IgD-negative memory B cell (primary cell): Measurements from ENCODE around the gene CHERP. TPM values are rescaled to one million over a fixed set of nuclear protein-coding genes. Genes with fewer than 3 reads are reported as not detected.
A peak's percentile ranks its signal among the peaks of the same experiment; 100 is the strongest.

Source experiments
- H3K27ac Mint-ChIP-seq, 3 donors: one replicate each; pipeline ENCODE4 v1.8.0; 2020 to 2022; ENCODE audit warnings: mild to moderate bottlenecking in 3 of 3, mixed read lengths in 3 of 3, moderate library complexity in 1 of 3
- H3K27me3 Mint-ChIP-seq: one replicate; pipeline ENCODE4 v1.8.0; 2021; ENCODE audit warnings: mixed read lengths
- H3K36me3 Mint-ChIP-seq: one replicate; pipeline ENCODE4 v1.8.0; 2020; ENCODE audit warnings: mild to moderate bottlenecking, mixed read lengths
- H3K4me1 Mint-ChIP-seq, 3 donors: one replicate each; pipeline ENCODE4 v1.8.0; 2020 to 2022; ENCODE audit warnings: mixed read lengths in 3 of 3, mild to moderate bottlenecking in 1 of 3
- H3K4me3 Mint-ChIP-seq, 4 donors: one replicate each; pipeline ENCODE4 v1.8.0; 2020 to 2022; ENCODE audit warnings: mild to moderate bottlenecking in 4 of 4, mixed read lengths in 4 of 4, moderate library complexity in 3 of 4
- H3K9me3 Mint-ChIP-seq, 3 donors: one replicate each; pipeline ENCODE4 v1.8.0; 2020 to 2021; ENCODE audit warnings: mixed read lengths in 3 of 3, mild to moderate bottlenecking in 1 of 3
- polyA plus RNA-seq: library from polyadenylated mRNA; unstranded; fragments of 300-500 nt; fragmentation: Illumina TruSeq; gene quantifications from one replicate; pipeline ENCODE4 v1.2.3, GENCODE V29; 2021

Gene CHERP, protein sequence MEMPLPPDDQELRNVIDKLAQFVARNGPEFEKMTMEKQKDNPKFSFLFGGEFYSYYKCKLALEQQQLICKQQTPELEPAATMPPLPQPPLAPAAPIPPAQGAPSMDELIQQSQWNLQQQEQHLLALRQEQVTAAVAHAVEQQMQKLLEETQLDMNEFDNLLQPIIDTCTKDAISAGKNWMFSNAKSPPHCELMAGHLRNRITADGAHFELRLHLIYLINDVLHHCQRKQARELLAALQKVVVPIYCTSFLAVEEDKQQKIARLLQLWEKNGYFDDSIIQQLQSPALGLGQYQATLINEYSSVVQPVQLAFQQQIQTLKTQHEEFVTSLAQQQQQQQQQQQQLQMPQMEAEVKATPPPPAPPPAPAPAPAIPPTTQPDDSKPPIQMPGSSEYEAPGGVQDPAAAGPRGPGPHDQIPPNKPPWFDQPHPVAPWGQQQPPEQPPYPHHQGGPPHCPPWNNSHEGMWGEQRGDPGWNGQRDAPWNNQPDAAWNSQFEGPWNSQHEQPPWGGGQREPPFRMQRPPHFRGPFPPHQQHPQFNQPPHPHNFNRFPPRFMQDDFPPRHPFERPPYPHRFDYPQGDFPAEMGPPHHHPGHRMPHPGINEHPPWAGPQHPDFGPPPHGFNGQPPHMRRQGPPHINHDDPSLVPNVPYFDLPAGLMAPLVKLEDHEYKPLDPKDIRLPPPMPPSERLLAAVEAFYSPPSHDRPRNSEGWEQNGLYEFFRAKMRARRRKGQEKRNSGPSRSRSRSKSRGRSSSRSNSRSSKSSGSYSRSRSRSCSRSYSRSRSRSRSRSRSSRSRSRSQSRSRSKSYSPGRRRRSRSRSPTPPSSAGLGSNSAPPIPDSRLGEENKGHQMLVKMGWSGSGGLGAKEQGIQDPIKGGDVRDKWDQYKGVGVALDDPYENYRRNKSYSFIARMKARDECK
- 25.8 TPM for polyA plus RNA-seq

DNA sequence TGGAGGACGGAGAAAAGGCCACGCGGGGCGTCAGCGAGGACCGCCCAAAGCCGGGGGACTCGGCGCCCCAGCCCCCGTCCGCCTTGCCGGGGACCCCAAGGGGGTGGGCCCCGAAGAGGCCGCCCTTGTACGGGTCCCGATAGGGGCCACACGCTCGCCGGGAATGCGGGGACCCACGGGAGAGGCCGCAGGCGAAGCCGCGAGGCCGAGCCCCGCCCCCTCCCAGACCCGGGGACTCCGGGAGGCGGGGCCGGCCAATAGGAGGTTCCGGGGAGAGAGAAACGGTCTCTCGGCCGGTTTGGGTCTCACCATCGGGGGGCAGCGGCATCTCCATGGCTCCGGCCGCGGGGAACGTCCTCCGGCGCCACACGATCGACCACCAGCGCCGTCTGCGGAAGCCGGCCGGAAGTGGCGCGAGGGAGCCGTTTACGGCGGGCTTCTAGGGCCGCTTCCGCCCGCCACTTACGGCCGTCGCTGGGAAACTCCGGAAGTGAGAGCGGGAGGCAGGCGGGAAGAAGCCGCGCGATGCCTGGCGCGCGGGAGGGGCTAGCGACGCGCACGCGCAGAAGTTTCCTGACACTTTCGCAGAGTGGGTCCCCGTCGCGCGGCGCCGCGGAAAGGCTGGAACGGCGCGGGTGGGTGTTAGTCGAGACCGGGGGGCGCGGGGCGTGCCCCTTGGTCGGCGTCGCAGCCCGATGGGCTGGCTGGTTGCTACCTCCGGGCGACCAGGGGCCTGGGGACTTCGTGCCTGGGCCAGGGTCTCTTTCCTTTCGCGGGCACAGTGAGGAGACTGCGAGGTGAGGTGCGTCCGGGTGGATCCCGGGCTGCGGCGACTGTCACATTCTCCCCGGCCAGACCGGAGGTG, at the start of gene CHERP:
TSS of gene CHERP (minus strand) at position 393 of the 865 bp plus-strand sequence. CDS start at position 334, 59 bp downstream.
- Mint-ChIP-seq H3K36me3 (peaks cover 4% of the 10 kb centered on the region), H3K4me1 (peaks cover 19 to 45% (median 43%) of the 10 kb centered on the region in 3 donors), H3K27me3 (no peaks in the 10 kb centered on the region), H3K4me3 (peak within 1 kb of the TSS; percentile 80 to 95 (median 90)), H3K9me3 (no peaks in the 10 kb centered on the region), H3K27ac (peak within 1 kb of the TSS; percentile 84 to 92 (median 90))

DNA sequence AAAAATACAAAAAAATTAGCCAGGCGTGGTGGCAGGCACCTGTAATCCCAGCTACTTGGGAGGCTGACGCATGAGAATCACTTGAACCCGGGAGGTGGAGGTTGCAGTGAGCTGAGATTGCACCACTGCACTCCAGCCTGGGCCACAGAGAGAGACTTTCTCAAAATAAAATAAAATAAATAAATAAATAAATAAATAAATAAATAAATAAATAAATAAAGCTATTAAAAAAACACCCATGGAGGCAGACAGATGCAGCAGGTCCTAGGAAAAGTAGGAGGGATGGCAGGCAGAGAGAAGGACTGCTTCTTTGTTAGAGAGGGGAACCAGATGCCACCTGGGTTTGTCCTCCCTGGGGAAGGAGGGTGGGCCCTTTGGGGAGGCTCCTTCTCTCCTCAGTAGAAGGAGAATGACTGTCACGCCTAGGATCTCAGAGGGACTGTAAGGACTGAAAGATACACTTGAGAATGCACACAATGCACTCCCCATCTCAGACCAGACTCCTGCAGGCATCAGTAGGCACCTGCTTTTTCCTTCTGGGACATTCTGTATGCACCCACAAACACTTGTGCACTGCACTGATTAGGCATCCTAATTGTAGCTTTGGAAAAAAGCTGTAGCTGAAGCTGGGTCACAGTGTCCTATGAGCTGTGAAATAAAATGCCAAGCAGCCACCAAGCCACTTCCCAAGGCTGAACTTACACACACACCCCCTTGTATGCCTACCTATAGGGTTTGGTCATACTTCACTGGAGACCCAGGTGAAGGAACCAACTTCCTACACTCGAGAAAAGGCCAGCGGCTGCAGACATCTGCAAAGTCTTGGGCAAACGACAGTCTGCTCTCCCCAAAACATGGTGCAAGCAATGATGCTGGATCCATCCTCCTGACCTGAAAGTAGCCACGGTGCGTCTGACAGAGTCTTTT, 48.9 kb upstream of the CHERP start:
- no peaks in the 10 kb centered on the region for H3K9me3 Mint-ChIP-seq
- peaks cover 1% of the 10 kb centered on the region for H3K27me3 Mint-ChIP-seq
- H3K27ac Mint-ChIP-seq: peak overlapping the region in 2 of 3 donors; percentile 84 to 98
- peak overlapping the region in 3 of 4 donors; percentile 27 to 80 (median 76) for H3K4me3 Mint-ChIP-seq
- H3K36me3 Mint-ChIP-seq: no peaks in the 10 kb centered on the region
- peaks cover 59 to 76% (median 68%) of the 10 kb centered on the region in 3 donors for H3K4me1 Mint-ChIP-seq

DNA sequence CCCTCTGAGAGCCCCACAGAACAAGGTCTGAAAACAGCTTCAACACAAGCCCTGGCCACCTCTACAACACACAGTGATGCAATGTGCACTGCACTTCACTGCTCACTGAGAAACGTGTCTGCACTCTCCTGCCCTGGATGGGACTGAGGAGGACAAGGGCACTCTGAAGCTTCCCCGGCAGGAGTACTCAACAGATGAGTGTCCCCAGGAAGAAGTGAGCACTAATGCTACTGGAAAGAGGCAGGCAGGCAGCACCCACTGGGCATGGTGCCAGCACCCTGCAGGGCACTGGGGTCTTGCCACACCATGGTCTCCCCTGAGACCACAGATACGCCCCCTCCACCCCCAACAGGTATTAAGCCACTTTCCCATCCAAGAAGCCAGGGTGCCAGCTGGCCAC, 47.7 kb upstream of the CHERP start:
- H3K27ac Mint-ChIP-seq: peak overlapping the region in 2 of 3 donors; percentile 98 to 99
- H3K4me1 Mint-ChIP-seq: peaks cover 52 to 69% (median 61%) of the 10 kb centered on the region in 3 donors
- peak overlapping the region in 3 of 4 donors; percentile 55 to 100 (median 78) for H3K4me3 Mint-ChIP-seq
- H3K36me3 Mint-ChIP-seq: no peaks in the 10 kb centered on the region
- no peaks in the 10 kb centered on the region for H3K9me3 Mint-ChIP-seq
- H3K27me3 Mint-ChIP-seq: peaks cover 1% of the 10 kb centered on the region

DNA sequence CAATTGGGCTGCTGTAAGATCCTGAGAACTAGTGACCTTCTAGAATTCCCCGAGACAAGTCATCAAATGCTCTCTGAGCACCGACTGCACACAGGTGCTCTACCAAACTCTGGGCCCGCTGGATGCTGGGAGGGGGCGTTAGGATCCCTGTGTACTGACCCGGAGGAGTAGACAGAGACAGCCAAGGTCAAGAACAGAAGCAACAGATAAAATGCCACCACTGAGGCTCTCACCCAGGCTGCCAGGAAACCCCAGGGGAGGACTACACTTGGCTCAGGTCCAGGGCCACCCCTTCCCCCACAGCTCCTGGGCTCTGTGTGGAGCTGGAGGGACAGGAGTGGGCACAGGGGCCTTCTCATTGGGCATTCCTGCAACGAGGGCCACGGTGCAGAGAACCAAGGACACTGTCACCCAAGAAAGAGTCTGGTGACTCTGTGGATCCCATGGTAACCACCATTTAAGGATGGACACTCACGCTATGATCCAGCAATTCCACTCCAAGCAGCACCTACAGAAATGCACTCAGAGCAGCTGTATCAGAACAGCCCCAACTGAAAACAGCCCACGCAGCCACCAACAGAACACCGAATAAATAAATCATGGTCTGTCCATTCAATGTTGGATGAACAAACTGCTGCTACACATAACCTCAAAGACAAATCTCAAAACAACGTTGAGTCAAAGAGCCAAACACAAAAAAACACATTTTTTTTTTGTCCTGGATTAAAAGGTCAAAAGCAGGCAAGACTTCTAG, 46.8 kb upstream of the CHERP start:
- Mint-ChIP-seq H3K27ac (peak overlapping the region; percentile 98 to 99 (median 99)), H3K27me3 (peaks cover 1% of the 10 kb centered on the region), H3K36me3 (no peaks in the 10 kb centered on the region), H3K9me3 (no peaks in the 10 kb centered on the region), H3K4me3 (peak overlapping the region; percentile 94 to 100 (median 96)), H3K4me1 (peaks cover 49 to 60% (median 53%) of the 10 kb centered on the region in 3 donors)

DNA sequence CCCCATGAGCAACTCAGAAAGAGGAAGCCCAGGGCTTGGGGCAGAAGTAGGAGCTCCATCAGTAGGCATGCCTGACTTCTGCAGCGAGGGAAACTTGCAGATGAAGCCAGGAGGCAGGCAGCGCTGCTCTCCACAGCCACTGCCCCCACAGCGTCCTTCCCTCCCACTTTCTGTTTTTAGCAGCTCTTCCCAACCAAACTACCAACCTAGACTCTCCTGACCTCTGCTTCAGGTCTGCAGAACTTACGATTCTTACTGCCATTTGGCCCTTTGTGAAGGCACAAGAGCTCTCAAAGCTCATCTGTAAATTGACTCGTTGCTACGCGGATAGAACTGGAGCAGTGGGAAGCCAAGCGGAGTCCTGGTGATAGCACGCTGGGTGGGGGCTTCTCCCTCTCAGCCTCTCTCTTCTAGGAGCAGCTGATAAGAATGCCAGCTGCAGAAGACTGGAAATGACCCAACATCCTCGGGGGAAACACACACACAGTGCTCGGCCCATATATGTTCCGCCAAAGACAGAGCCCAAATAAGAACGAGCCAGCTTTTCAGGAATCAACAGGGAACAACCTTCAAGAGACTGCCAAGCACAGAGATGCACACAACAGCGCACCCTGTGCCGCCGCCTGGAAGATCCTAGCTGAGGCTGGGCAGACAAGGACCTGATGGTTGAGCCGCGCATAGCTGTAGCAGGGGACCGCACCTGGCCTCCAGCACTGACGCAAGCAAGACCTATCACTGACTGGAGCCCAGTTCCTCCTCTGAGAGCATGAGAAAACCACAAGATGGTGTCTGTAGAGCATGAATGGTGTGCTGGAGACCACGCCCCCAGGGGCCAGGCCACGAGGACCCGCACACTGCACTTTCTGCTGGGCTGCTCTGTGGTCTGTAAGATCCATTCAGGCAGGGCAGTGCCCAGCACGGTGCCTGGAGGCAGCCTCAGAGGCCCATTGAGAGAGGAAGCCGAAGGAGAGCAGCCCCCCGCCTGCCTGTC, 45.9 kb upstream of the CHERP start:
- Mint-ChIP-seq H3K9me3 (no peaks in the 10 kb centered on the region), H3K27me3 (peaks cover 1% of the 10 kb centered on the region), H3K4me3 (peak overlapping the region; percentile 94 to 100 (median 96)), H3K27ac (peak overlapping the region; percentile 98 to 99 (median 99)), H3K36me3 (no peaks in the 10 kb centered on the region), H3K4me1 (peaks cover 41 to 57% (median 51%) of the 10 kb centered on the region in 3 donors)

DNA sequence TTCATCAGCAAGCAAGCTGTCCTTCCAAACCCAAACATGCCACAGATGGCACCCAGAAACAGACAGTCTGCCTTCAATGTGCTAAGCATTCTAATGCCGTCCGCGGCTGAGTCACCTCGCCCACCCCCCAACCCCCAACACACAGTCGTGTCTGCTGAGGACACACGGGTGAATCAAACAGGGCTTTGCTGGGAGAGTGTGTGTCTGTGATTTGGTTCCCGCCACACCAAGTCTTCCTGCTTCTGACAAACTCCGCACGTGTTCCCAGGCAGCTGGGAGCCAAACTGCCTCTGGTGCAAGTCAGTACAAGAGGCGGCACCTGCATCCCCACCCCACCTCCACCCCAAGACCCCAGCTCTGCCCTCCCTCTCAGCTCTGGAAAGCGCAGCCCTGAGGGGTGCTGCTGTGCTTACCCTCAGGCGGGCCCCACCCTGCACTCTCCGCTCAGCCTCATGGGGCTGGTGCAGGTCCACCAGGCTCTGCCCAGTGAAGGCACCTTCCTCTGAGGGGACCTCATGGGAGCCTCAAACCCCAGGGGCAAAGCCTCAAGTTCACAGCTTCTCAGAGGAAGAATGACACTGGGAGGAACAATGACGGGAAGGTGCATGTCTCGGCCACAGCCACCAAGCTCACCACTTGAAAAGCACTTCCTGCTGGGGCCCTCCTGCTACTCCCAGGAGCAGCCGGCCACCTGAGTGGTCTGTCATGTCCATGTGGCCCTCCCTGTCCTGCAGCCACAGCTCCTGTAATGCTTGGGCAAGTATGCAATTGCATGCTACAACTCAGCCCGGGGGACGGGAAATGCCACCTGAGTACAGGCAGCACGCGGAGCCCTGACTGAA, 45.0 kb upstream of the CHERP start:
- H3K4me1 Mint-ChIP-seq: peaks cover 37 to 53% (median 53%) of the 10 kb centered on the region in 3 donors
- no peaks in the 10 kb centered on the region for H3K36me3 Mint-ChIP-seq
- H3K4me3 Mint-ChIP-seq: peak overlapping the region; percentile 94 to 100 (median 96)
- peaks cover 1% of the 10 kb centered on the region for H3K27me3 Mint-ChIP-seq
- no peaks in the 10 kb centered on the region for H3K9me3 Mint-ChIP-seq
- H3K27ac Mint-ChIP-seq: peak overlapping the region; percentile 98 to 99 (median 99)

DNA sequence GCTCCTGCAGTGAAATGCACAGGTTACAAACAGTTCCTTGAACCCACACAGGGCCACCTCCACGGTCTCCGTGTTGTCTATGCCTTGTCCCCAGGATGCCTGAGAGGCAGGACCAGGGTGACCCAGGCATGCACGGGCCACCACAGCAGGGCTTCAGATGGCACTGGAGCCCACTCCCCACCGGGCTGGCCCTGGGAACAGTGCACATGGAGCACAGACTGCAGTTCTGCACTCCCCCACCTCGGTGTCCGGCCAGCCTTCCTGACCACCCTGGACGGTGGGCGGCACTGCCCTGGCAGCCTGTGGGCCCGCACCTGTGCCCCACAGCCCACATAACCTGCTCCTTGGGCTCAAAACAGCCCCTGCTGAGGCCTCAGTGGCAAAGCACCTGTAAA, 44.2 kb upstream of the CHERP start:
- Mint-ChIP-seq H3K4me3 (peak overlapping the region; percentile 94 to 100 (median 96)), H3K4me1 (peaks cover 42 to 53% (median 53%) of the 10 kb centered on the region in 3 donors), H3K27ac (peak overlapping the region; percentile 98 to 99 (median 99)), H3K9me3 (no peaks in the 10 kb centered on the region), H3K36me3 (no peaks in the 10 kb centered on the region), H3K27me3 (peaks cover 1% of the 10 kb centered on the region)

DNA sequence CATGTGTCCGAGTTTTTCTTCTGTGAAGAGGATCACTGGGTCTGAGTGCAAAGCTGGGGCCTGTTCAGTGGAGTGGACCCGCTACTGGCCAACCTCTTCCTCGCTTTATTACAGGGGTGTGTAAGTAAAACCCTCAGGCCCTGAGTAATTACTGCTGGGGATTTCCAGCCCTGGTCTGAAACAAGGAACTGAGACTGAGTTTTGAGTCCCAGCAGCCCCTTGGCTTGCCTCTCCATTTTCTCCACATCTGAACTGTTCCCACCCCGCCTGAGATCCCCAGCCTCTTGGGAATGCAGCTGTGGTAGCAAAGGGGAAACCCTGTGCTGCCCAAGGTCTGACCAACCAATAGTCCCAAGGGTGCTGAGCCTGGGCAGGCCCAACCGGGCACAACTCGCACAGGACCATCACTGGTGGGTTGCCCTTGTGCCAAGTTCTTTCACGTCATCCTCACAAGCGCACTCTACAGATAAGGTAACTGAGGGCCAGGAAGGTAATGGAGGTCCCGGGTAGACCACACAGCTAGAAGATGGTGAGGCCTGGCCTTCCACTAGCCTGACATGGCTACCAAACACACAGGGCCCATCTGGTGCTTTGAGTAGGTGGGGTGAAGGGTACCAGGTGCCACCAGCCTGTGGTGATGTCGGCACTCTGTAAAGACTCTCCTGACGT, 43.7 kb upstream of the CHERP start:
- Mint-ChIP-seq H3K4me3 (peak overlapping the region; percentile 94 to 100 (median 96)), H3K4me1 (peaks cover 38 to 54% (median 50%) of the 10 kb centered on the region in 3 donors), H3K9me3 (no peaks in the 10 kb centered on the region), H3K27me3 (peaks cover 1% of the 10 kb centered on the region), H3K27ac (peak overlapping the region; percentile 98 to 99 (median 99)), H3K36me3 (no peaks in the 10 kb centered on the region)

DNA sequence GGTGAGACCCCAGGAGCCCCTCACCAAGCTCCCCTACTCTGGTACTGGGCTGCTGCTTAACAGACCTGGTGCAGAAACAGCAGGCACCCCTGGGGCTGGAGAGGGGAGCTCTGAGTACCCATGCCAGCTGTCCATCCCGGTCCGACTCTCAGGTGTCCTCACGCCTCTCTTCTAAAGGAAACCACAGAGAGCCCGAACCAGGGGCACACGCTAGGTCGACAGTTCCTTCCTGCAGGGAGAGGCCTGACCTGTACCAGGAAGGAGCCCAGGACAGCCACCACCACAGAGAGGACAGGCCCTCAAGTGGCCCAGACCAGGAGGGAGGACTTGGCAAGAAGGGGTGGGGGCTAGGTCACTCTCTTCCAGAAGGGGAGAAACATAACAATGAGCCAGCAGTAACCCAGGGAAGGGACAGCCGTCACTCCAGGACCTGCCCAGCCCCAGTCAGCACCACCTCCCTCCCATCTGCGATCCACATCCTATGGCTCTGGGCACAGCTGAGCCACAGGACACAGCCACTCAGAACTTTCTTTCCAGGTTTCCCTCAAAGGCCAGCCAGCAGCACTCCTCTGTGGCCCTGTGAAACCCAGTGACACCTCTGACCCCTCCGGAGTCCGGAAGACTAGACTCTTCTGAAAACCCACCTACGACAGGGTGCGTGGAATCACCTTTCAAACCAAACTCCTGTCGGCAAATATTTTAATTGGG, 43.0 kb upstream of the CHERP start:
- Mint-ChIP-seq H3K4me1 (peaks cover 34 to 53% (median 47%) of the 10 kb centered on the region in 3 donors), H3K4me3 (peak overlapping the region; percentile 94 to 100 (median 96)), H3K9me3 (no peaks in the 10 kb centered on the region), H3K36me3 (no peaks in the 10 kb centered on the region), H3K27me3 (peaks cover 1% of the 10 kb centered on the region), H3K27ac (peak overlapping the region; percentile 98 to 99 (median 99))
